ENCODE data around the gene LDLRAP1. TPM values are rescaled to one million over a fixed set of nuclear protein-coding genes. Genes with fewer than 3 reads are reported as not detected.

LDLRAP1 gene
- total RNA-seq, 1 donor from 2014 or later = 22.3 TPM

GRCh38 chr1:25562101-25562927 is 18.9 kb downstream of the LDLRAP1 start:
- Histone ChIP-seq H3K27ac (peak overlapping the region; percentile 40), H3K36me3 (peaks cover 0 to 27% of the 10 kb centered on the region in 2 donors), H3K4me3 (no peak overlapping the region), H3K9me3 (no peaks in the 10 kb centered on the region), H3K27me3 (no peaks in the 10 kb centered on the region), H3K4me1 (peaks cover 56% of the 10 kb centered on the region)
- DNase-seq (ENCODE audit: extremely low spot score in 2 of 2) = no peak
- TF ChIP-seq POLR2A (IDR thresholded peaks at IDR 0.05) = no peak
- peak in 1 of 2 donors; percentile 35 for TF ChIP-seq POLR2AphosphoS5 (IDR thresholded peaks at IDR 0.05; ENCODE audit: insufficient read depth in 1 of 2, low read depth in 1 of 2)
- TF ChIP-seq, protein P1, sequence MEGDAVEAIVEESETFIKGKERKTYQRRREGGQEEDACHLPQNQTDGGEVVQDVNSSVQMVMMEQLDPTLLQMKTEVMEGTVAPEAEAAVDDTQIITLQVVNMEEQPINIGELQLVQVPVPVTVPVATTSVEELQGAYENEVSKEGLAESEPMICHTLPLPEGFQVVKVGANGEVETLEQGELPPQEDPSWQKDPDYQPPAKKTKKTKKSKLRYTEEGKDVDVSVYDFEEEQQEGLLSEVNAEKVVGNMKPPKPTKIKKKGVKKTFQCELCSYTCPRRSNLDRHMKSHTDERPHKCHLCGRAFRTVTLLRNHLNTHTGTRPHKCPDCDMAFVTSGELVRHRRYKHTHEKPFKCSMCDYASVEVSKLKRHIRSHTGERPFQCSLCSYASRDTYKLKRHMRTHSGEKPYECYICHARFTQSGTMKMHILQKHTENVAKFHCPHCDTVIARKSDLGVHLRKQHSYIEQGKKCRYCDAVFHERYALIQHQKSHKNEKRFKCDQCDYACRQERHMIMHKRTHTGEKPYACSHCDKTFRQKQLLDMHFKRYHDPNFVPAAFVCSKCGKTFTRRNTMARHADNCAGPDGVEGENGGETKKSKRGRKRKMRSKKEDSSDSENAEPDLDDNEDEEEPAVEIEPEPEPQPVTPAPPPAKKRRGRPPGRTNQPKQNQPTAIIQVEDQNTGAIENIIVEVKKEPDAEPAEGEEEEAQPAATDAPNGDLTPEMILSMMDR (IDR thresholded peaks at IDR 0.05) = no peak
- intact Hi-C loops (cut with DNase I) = no loop called here

DNA sequence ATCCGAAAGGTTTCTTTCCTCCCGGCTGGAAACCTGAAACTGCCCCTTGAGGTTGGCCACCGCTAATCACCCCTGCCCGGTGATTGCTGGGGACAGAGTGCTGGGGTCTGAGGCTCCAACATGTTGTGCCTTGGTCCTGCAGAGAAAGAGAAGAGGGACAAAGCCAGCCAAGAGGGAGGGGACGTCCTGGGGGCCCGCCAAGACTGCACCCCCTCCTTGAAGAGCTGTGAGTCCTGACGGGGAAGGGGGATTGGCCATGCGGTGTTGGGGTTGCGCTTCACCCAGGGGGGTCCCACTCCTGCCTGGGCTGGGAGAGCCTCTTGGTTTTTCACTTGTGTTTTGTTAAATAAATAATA is 19.5 kb downstream of the LDLRAP1 start:
- Histone ChIP-seq H3K4me1 (peaks cover 61% of the 10 kb centered on the region), H3K9me3 (no peaks in the 10 kb centered on the region), H3K36me3 (peaks cover 0 to 27% of the 10 kb centered on the region in 2 donors), H3K4me3 (no peak overlapping the region), H3K27me3 (no peaks in the 10 kb centered on the region), H3K27ac (peak overlapping the region; percentile 40)
- intact Hi-C loops (cut with DNase I) = no loop called here
- DNase-seq (ENCODE audit: extremely low spot score in 2 of 2) = no peak
- TF ChIP-seq, protein P1 (IDR thresholded peaks at IDR 0.05) = no peak
- TF ChIP-seq POLR2A (IDR thresholded peaks at IDR 0.05) (no peak), POLR2AphosphoS5 (IDR thresholded peaks at IDR 0.05; ENCODE audit: insufficient read depth in 1 of 2, low read depth in 1 of 2) (no peak)

DNA sequence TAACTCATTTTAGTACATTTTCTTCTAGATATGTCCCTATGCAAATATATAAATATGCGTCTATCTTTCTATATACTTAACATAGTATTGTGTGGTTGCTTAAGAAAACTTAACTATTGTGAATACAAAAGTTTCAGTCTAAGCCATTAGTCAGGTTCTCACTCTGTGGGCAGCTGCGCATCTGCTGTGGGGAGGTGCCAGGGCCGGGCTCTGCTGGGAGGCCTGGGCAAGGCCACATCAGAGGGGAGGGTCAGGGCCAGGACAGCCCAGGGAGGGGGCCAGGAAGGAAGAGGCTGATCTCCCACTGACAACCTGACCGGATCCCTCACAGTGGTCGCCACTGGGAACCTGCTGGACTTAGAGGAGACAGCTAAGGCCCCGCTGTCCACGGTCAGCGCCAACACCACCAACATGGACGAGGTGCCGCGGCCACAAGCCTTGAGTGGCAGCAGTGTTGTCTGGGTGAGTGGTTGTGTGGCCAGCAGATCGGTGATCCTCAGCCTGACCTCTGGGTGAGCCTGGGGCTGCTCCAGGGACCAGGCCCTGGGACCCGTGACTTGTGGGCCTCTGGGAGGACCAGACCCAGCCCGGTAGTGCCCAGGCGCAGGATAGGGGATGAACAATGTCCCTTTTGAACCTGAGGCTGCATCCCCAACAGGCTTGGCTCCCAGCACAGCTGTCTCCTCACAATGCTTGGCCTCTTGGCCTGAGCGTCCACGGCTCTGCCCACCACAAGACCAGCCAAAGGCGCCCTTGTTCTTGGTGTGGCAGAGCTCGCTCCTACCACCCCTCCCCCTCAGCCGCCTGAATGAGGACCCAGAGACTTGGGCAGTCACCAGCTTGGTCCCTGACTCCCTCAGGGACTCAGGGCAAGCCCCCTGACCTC is 20.2 kb downstream of the LDLRAP1 start:
- no peaks in the 10 kb centered on the region for H3K9me3 ChIP-seq
- no peaks in the 10 kb centered on the region for H3K27me3 ChIP-seq
- H3K36me3 ChIP-seq = peaks cover 0 to 24% of the 10 kb centered on the region in 2 donors
- peaks cover 67% of the 10 kb centered on the region for H3K4me1 ChIP-seq
- DNase-seq (ENCODE audit: extremely low spot score in 2 of 2) = no peak
- no peak overlapping the region for H3K4me3 ChIP-seq
- intact Hi-C loops (cut with DNase I) = no loop called here
- H3K27ac ChIP-seq = peak overlapping the region; percentile 40
- TF ChIP-seq POLR2AphosphoS5 (IDR thresholded peaks at IDR 0.05; ENCODE audit: insufficient read depth in 1 of 2, low read depth in 1 of 2) (no peak), POLR2A (IDR thresholded peaks at IDR 0.05) (no peak)
- TF ChIP-seq, protein P1 (IDR thresholded peaks at IDR 0.05) = no peak

GRCh38 chr1:25564777-25565574 is 21.6 kb downstream of the LDLRAP1 start:
- DNase-seq (ENCODE audit: extremely low spot score in 2 of 2) = no peak
- Histone ChIP-seq H3K4me1 (peaks cover 81% of the 10 kb centered on the region), H3K27ac (peak overlapping the region; percentile 85), H3K27me3 (no peaks in the 10 kb centered on the region), H3K36me3 (peaks cover 0 to 17% of the 10 kb centered on the region in 2 donors), H3K4me3 (no peak overlapping the region), H3K9me3 (no peaks in the 10 kb centered on the region)
- intact Hi-C loops (cut with DNase I) = no loop called here
- TF ChIP-seq, protein P1 (IDR thresholded peaks at IDR 0.05) = no peak
- no peak for TF ChIP-seq POLR2A (IDR thresholded peaks at IDR 0.05)
- TF ChIP-seq POLR2AphosphoS5 (IDR thresholded peaks at IDR 0.05; ENCODE audit: insufficient read depth in 1 of 2, low read depth in 1 of 2) = no peak

Measured in vagina (tissue), 2 donors.